Ascending aorta (tissue), 2 donors: Measurements from ENCODE around the gene MED27. TPM values are rescaled to one million over a fixed set of nuclear protein-coding genes. Genes with fewer than 3 reads are reported as not detected.

Experiments used
- DNase-seq, 2 donors: peaks; one replicate each; pipeline ENCODE4 v3.0.0-alpha.2; 2019; ENCODE audit warnings: low spot score in 2 of 2
- H3K27ac ChIP-seq, 2 donors: fragments of 200-600 bp; sonication (generic); one replicate each; pipeline ENCODE4 v1.5.1; 2016 to 2017; ENCODE audit warnings: mild to moderate bottlenecking in 1 of 2
- H3K27me3 ChIP-seq: fragments of 200-600 bp; sonication (generic); one replicate; pipeline ENCODE4 v1.5.1; 2017
- H3K36me3 ChIP-seq, 2 donors: fragments of 200-600 bp; sonication (generic); one replicate each; pipeline ENCODE4 v1.5.1; 2016
- H3K4me1 ChIP-seq, 2 donors: fragments of 200-600 bp; sonication (generic); one replicate each; pipeline ENCODE4 v1.5.1; 2016 to 2017; ENCODE audit warnings: mild to moderate bottlenecking in 1 of 2
- H3K4me3 ChIP-seq, 2 donors: fragments of 200-600 bp; sonication (generic); one replicate each; pipeline ENCODE4 v1.5.1; 2016 to 2017; ENCODE audit warnings: mild to moderate bottlenecking in 1 of 2
- H3K9me3 ChIP-seq, 2 donors: fragments of 200-600 bp; sonication (generic); one replicate each; pipeline ENCODE4 v1.5.1; 2016
- CTCF ChIP-seq, 3 experiments: fragments of 200-600 bp in 2 of 3; fragments of 450-650 bp in 1 of 3; sonication (generic) in 2 of 3; IDR thresholded peaks; one replicate each; pipeline ENCODE4 v1.5.1; 2016 to 2019; ENCODE audit warnings: antibody characterized with exemption in 3 of 3, mild to moderate bottlenecking in 1 of 3, moderate library complexity in 1 of 3
- intact Hi-C: fragments of 100-400 bp; cut with DNase I; formaldehyde crosslinking; loops from one replicate; pipeline ENCODE4 v1.15.1; 2023
- total RNA-seq: library from RNA; depleted of rRNA; stranded (reverse); fragments of >200 nt; gene quantifications from one replicate; pipeline ENCODE4 v1.1.0, GENCODE V29; 2016

Gene MED27
- 19.4 TPM for total RNA-seq

DNA sequence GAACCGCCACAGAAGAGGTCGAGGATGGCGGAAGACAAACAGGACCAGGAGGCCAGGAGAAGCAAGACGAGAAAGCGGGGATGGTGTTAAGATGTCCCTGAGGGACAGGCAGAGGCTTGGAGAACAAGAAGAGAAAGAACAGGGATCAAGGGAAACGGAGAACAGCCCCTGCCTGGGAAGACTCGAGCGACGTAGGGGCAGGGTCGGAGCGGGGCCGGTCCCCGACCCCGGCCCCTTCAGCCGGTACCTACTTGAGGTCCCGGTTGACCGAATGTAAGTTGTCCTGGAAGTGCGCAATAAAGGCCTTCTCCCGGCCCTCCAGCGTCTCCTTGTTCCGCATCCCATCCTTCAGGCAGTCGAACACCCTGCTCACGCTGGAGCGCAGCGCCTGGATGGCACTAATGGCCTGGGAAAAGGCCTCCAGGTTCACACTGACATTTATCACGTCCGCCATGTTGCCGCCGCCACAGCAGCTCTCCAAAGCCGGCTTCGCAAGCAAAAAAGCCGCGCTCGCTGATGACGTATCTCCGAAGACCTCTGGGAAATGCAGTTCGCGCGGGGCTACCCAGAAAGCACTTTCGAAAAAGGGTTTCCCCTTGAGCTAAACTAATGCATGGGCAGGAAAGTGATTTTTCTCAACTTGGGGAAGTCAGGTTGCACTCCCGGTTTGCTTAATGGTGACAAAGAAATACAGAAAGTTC lies at the start of gene MED27:
Gene MED27 (minus strand): TSS at position 477 of the 701 bp plus-strand sequence. CDS start 23 bp downstream, at position 454.
- H3K4me1 ChIP-seq, result peaks cover 0 to 35% of the 10 kb centered on the region in 2 donors
- H3K4me3 ChIP-seq, result peak within 1 kb of the TSS; percentile 86 to 92
- intact Hi-C loops, result loop anchor here (5.0 to 10.0 kb wide), 3 partner anchors 163 to 595 kb away; partner anchors contain the start of genes GTF3C4 and SETX
- H3K27ac ChIP-seq, result peak within 1 kb of the TSS; percentile 62 to 75
- DNase-seq, result peak; percentile 68 to 96
- no peaks in the 10 kb centered on the region for H3K9me3 ChIP-seq
- no peak for TF ChIP-seq CTCF (IDR thresholded peaks at IDR 0.05)
- H3K36me3 ChIP-seq, result peaks cover 4 to 14% of the 10 kb centered on the region in 2 donors
- H3K27me3 ChIP-seq, result no peaks in the 10 kb centered on the region

- no peak for DNase-seq
- no peak overlapping the region for H3K4me3 ChIP-seq
- no peak for TF ChIP-seq CTCF (IDR thresholded peaks at IDR 0.05)
- no peak overlapping the region for H3K27ac ChIP-seq
- H3K9me3 ChIP-seq, result no peaks in the 10 kb centered on the region
- intact Hi-C loops, result no loop called here
- H3K36me3 ChIP-seq, result no peaks in the 10 kb centered on the region
- no peaks in the 10 kb centered on the region for H3K4me1 ChIP-seq
- H3K27me3 ChIP-seq, result no peaks in the 10 kb centered on the region
Observed at GRCh38 chr9:132127888-132128534, 48.3 kb upstream of the MED27 start.

GRCh38 chr9:132126680-132127236 lies 47.1 kb upstream of the MED27 start:
- H3K27ac ChIP-seq, result no peak overlapping the region
- intact Hi-C loops, result no loop called here
- no peaks in the 10 kb centered on the region for H3K9me3 ChIP-seq
- TF ChIP-seq CTCF (IDR thresholded peaks at IDR 0.05), result no peak
- DNase-seq, result no peak
- H3K36me3 ChIP-seq, result no peaks in the 10 kb centered on the region
- no peak overlapping the region for H3K4me3 ChIP-seq
- H3K27me3 ChIP-seq, result no peaks in the 10 kb centered on the region
- H3K4me1 ChIP-seq, result no peaks in the 10 kb centered on the region

GRCh38 chr9:132125944-132126679 lies 46.4 kb upstream of the MED27 start:
- no peak for TF ChIP-seq CTCF (IDR thresholded peaks at IDR 0.05)
- Histone ChIP-seq H3K36me3 (no peaks in the 10 kb centered on the region), H3K27me3 (no peaks in the 10 kb centered on the region), H3K27ac (no peak overlapping the region), H3K9me3 (no peaks in the 10 kb centered on the region), H3K4me1 (no peaks in the 10 kb centered on the region), H3K4me3 (no peak overlapping the region)
- DNase-seq, result no peak
- intact Hi-C loops, result no loop called here

DNA sequence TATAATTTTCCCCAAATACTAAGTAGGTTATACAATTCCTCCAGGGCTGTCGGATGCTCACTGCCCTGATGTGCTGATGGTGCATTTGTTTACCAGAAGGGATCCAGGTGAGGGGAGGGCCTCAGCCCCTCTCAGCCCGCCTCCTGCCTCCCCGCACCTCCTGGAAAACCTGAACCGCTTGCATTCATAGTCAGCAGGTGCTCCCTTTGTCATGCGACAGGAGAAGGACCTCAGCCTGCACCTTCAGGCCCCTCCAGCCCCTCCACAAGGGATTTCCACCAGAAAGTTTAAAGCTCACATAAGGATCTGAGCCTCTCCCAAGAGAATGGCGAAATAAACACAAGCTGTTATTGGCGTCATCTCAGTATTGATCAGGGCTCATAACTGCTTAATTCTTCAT lies 45.7 kb upstream of the MED27 start:
- no peak for DNase-seq
- no peak overlapping the region for H3K27ac ChIP-seq
- H3K4me3 ChIP-seq, result no peak overlapping the region
- intact Hi-C loops, result no loop called here
- no peaks in the 10 kb centered on the region for H3K4me1 ChIP-seq
- H3K27me3 ChIP-seq, result no peaks in the 10 kb centered on the region
- H3K36me3 ChIP-seq, result no peaks in the 10 kb centered on the region
- H3K9me3 ChIP-seq, result no peaks in the 10 kb centered on the region
- no peak for TF ChIP-seq CTCF (IDR thresholded peaks at IDR 0.05)
